Neural progenitor cell (in vitro differentiated cells): ENCODE measurements around the gene FUNDC2. TPM values are rescaled to one million over a fixed set of nuclear protein-coding genes. Genes with fewer than 3 reads are reported as not detected.

ENCODE experiments used
- DNase-seq: peaks from one replicate; pipeline ENCODE4 v3.0.0-alpha.2; 2016; ENCODE audit warnings: low spot score
- H2AFZ ChIP-seq: fragments of 200-600 bp; sonication (generic); replicated peaks from 2 replicates; pipeline ENCODE4 v1.6.1; 2016; ENCODE audit warnings: antibody characterized with exemption
- H3F3A ChIP-seq: fragments of 200-600 bp; sonication (generic); 2 replicates; pipeline ENCODE4 v1.6.1; 2016; ENCODE audit warnings: antibody characterized with exemption, low read depth
- H3K27ac ChIP-seq: fragments of 200-600 bp; sonication (generic); 2 replicates; pipeline ENCODE4 v1.5.1; 2016; ENCODE audit warnings: mild to moderate bottlenecking
- H3K27me3 ChIP-seq: fragments of 200-600 bp; sonication (generic); 2 replicates; pipeline ENCODE4 v1.6.1; 2016; ENCODE audit warnings: mild to moderate bottlenecking, moderate library complexity
- H3K36me3 ChIP-seq: fragments of 200-600 bp; sonication (generic); 2 replicates; pipeline ENCODE4 v1.5.1; 2016
- H3K4me1 ChIP-seq: fragments of 200-600 bp; sonication (generic); 2 replicates; pipeline ENCODE4 v1.6.1; 2016; ENCODE audit warnings: mixed run types
- H3K4me2 ChIP-seq: fragments of 200-600 bp; sonication (generic); 2 replicates; pipeline ENCODE4 v1.6.1; 2016
- H3K4me3 ChIP-seq: fragments of 200-600 bp; sonication (generic); 2 replicates; pipeline ENCODE4 v1.5.1; 2016
- H3K79me2 ChIP-seq: fragments of 200-600 bp; sonication (generic); 2 replicates; pipeline ENCODE4 v1.6.1; 2016; ENCODE audit warnings: low read depth
- H3K9ac ChIP-seq: fragments of 200-600 bp; sonication (generic); 2 replicates; pipeline ENCODE4 v1.6.1; 2016
- H3K9me3 ChIP-seq: fragments of 200-600 bp; sonication (generic); 2 replicates; pipeline ENCODE4 v1.5.1; 2016; ENCODE audit warnings: low read depth
- H4K20me1 ChIP-seq: fragments of 200-600 bp; sonication (generic); 2 replicates; pipeline ENCODE4 v1.6.1; 2016; ENCODE audit warnings: low read depth
- H3K27ac Mint-ChIP-seq: 3 replicates; pipeline ENCODE4 v1.8.0; 2021; ENCODE audit warnings: mixed read lengths
- H3K27me3 Mint-ChIP-seq: 2 replicates; pipeline ENCODE4 v1.8.0; 2022; ENCODE audit warnings: low read depth, mild to moderate bottlenecking, inconsistent platforms, moderate library complexity, mixed read lengths; ENCODE audit not compliant: insufficient read depth
- H3K36me3 Mint-ChIP-seq: 3 replicates; pipeline ENCODE4 v1.8.0; 2021; ENCODE audit warnings: mixed read lengths
- H3K4me1 Mint-ChIP-seq: 3 replicates; pipeline ENCODE4 v1.8.0; 2021; ENCODE audit warnings: mixed read lengths
- H3K4me3 Mint-ChIP-seq: 3 replicates; pipeline ENCODE4 v1.8.0; 2021; ENCODE audit warnings: mild to moderate bottlenecking, moderate library complexity, mixed read lengths
- H3K9me3 Mint-ChIP-seq: 3 replicates; pipeline ENCODE4 v1.8.0; 2020; ENCODE audit warnings: mixed read lengths
- EZH2 ChIP-seq: fragments of 200-600 bp; sonication (generic); IDR thresholded peaks from 2 replicates; pipeline ENCODE4 v1.6.1; 2017; ENCODE audit warnings: antibody characterized with exemption, mild to moderate bottlenecking, moderate library complexity
- EZH2phosphoT487 ChIP-seq: fragments of 200-600 bp; sonication (generic); IDR thresholded peaks from 2 replicates; pipeline ENCODE4 v1.6.1; 2017; ENCODE audit warnings: antibody characterized with exemption
- total RNA-seq: library from RNA; depleted of rRNA; stranded (reverse); fragments of >200 nt; gene quantifications from 2 replicates; pipeline ENCODE4 v1.2.3, GENCODE V29; 2015; ENCODE audit warnings: low replicate concordance
- TF ChIP-seq, protein P1 (sequence below): fragments of 200-600 bp; sonication (generic); IDR thresholded peaks from 2 replicates; pipeline ENCODE4 v1.5.1; 2017; ENCODE audit warnings: antibody characterized with exemption, mild to moderate bottlenecking

Gene FUNDC2
- total RNA-seq, 1 donor from 2014 or later: 70.9 TPM

DNA sequence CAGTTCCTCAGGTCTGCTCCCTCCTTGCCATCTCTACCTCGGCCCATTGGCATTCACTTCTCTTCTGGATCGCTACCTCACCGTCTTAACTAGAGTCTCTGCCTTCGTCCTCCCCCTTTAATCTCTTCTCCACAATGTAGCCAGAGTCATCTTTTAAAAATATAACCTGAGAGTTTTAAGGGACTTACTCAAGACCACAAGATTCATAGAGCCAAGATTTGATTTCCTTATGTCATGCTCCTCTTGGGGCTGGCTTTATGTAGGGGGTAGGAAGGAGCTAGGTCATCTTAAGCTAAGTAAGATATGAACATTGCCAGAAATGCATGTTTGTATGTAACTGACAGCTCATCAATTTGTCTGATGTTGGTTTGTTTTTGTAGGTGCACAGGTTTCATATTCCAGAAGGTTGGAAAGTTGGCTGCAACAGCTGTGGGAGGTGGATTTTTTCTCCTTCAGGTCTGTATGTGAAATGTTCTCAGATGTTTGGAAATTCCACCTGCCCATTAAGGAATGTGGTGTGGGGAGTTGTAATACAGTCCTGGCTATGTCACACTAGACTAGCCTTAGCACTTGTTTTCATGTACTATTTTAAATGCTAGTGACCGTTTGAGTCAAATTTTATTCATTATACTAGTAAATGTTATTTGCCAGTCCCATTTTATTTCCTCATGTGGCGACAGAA lies 19.6 kb downstream of the FUNDC2 start:
- TF ChIP-seq EZH2: no peak
- TF ChIP-seq, protein P1, sequence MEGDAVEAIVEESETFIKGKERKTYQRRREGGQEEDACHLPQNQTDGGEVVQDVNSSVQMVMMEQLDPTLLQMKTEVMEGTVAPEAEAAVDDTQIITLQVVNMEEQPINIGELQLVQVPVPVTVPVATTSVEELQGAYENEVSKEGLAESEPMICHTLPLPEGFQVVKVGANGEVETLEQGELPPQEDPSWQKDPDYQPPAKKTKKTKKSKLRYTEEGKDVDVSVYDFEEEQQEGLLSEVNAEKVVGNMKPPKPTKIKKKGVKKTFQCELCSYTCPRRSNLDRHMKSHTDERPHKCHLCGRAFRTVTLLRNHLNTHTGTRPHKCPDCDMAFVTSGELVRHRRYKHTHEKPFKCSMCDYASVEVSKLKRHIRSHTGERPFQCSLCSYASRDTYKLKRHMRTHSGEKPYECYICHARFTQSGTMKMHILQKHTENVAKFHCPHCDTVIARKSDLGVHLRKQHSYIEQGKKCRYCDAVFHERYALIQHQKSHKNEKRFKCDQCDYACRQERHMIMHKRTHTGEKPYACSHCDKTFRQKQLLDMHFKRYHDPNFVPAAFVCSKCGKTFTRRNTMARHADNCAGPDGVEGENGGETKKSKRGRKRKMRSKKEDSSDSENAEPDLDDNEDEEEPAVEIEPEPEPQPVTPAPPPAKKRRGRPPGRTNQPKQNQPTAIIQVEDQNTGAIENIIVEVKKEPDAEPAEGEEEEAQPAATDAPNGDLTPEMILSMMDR: no peak
- TF ChIP-seq EZH2phosphoT487: no peak

DNA sequence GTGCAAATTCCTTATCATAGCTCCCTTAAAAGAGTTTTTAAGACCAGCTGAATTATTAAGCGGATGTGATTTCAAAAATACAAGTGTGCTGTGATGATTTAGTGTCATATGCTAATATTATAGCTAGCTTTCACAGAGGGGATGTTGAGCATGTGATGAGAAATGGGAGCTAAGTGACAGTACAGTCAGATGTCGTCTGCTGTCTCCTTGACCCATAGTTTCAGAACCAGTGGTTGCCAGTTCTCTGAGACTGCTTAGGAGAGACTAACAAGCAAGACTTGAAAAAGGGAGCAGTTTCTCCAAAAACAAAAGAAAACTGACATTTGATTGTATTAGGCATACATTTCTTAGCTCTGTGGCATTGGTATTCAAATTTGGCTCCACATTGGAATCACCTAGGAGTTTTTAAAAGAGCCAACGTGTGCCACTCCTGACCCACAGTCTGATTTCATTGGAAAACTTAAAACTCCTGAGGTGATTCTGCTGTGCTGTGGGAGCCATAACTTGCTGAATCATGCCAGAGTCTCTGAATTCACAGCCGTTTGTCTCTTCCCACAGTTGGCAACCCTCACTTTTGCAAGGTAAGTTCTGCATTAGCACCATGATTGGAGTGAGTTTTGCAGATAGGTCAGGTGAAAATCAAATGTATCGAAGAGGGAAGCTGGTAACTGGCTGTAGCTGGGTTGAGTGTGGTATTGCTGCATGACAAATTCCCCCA lies 20.3 kb downstream of the FUNDC2 start:
- H3K4me3 Mint-ChIP-seq: no peak overlapping the region
- H3K27me3 ChIP-seq: no peaks in the 10 kb centered on the region
- H3K79me2 ChIP-seq: no peaks in the 10 kb centered on the region
- no peaks in the 10 kb centered on the region for H4K20me1 ChIP-seq
- H3K4me1 ChIP-seq: no peaks in the 10 kb centered on the region
- DNase-seq: no peak
- H3F3A ChIP-seq: no peaks in the 10 kb centered on the region
- H3K36me3 Mint-ChIP-seq: peaks cover 7% of the 10 kb centered on the region
- no peak overlapping the region for H3K27ac Mint-ChIP-seq
- H3K4me3 ChIP-seq: no peak overlapping the region
- peaks cover 2% of the 10 kb centered on the region for H3K27me3 Mint-ChIP-seq
- no peaks in the 10 kb centered on the region for H3K36me3 ChIP-seq
- TF ChIP-seq, protein P1: no peak
- TF ChIP-seq EZH2phosphoT487 (no peak), EZH2 (no peak)
- H3K9me3 ChIP-seq: no peaks in the 10 kb centered on the region
- peaks cover 2% of the 10 kb centered on the region for H3K9me3 Mint-ChIP-seq
- no peak overlapping the region for H3K4me2 ChIP-seq
- H3K4me1 Mint-ChIP-seq: no peaks in the 10 kb centered on the region
- no peak overlapping the region for H2AFZ ChIP-seq
- H3K9ac ChIP-seq: no peak overlapping the region
- no peak overlapping the region for H3K27ac ChIP-seq

More for the DNA sequence above, 19.6 kb downstream of the FUNDC2 start:
- no peak overlapping the region for H3K27ac Mint-ChIP-seq
- Histone ChIP-seq H3K27ac (no peak overlapping the region), H4K20me1 (no peaks in the 10 kb centered on the region), H3K4me3 (no peak overlapping the region), H2AFZ (no peak overlapping the region), H3K4me2 (no peak overlapping the region), H3K79me2 (no peaks in the 10 kb centered on the region), H3K4me1 (no peaks in the 10 kb centered on the region), H3K36me3 (no peaks in the 10 kb centered on the region), H3F3A (no peaks in the 10 kb centered on the region), H3K9ac (no peak overlapping the region), H3K27me3 (no peaks in the 10 kb centered on the region), H3K9me3 (no peaks in the 10 kb centered on the region)
- H3K4me1 Mint-ChIP-seq: no peaks in the 10 kb centered on the region
- no peak overlapping the region for H3K4me3 Mint-ChIP-seq
- no peaks in the 10 kb centered on the region for H3K27me3 Mint-ChIP-seq
- no peak for DNase-seq
- peaks cover 2% of the 10 kb centered on the region for H3K9me3 Mint-ChIP-seq
- H3K36me3 Mint-ChIP-seq: peaks cover 7% of the 10 kb centered on the region

DNA sequence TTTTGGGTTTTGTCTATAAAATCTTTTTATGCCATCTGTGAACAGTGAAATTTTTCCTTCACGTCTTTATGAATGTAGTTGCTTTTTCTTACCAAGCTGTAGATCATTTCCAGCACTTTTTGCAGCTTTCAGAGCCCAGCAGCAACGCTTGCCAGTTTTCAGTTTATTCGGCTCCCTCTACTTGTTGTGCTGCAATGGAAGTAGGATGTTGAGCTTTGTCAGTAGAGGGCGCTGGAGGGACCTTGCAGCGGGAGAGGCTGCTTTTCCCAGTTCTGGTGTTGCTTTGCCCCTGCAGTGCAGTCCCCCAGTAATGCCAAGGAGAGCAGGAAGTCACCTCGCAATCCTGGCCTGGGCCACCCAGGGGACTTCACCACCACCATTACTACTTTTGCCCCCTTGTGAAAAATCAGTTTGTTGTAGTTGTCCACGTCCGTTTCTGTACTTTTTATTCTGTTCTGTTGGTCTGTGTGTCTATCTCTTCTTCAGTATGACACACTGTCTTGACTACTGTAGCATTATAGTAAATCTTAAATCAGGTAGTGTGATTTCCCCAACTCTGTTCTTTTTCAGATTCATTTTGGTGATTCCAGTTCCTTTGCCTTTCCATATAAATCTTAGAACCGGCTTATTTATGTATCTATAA lies 22.5 kb downstream of the FUNDC2 start:
- Histone ChIP-seq H3K27ac (no peak overlapping the region), H3K4me1 (no peaks in the 10 kb centered on the region), H3K9me3 (no peaks in the 10 kb centered on the region), H3K4me2 (no peak overlapping the region), H3K27me3 (no peaks in the 10 kb centered on the region), H3K36me3 (no peaks in the 10 kb centered on the region), H3K4me3 (no peak overlapping the region), H2AFZ (no peak overlapping the region), H3K9ac (no peak overlapping the region), H3K79me2 (no peaks in the 10 kb centered on the region), H3F3A (no peaks in the 10 kb centered on the region), H4K20me1 (no peaks in the 10 kb centered on the region)
- Mint-ChIP-seq H3K27me3 (peaks cover 2% of the 10 kb centered on the region), H3K4me3 (no peak overlapping the region), H3K4me1 (no peaks in the 10 kb centered on the region), H3K27ac (no peak overlapping the region), H3K9me3 (peaks cover 4% of the 10 kb centered on the region), H3K36me3 (peaks cover 4% of the 10 kb centered on the region)
- no peak for TF ChIP-seq EZH2
- no peak for TF ChIP-seq EZH2phosphoT487
- TF ChIP-seq, protein P1: peak; percentile 65
- peak; percentile 73 for DNase-seq
